ENCODE data around the gene MMP25.
"Not testable (repeated sequence)": the region's sequence is repeated elsewhere in the genome, so short reads cannot be mapped to it uniquely, and the experiment has no call there.

Gene MMP25

DNA sequence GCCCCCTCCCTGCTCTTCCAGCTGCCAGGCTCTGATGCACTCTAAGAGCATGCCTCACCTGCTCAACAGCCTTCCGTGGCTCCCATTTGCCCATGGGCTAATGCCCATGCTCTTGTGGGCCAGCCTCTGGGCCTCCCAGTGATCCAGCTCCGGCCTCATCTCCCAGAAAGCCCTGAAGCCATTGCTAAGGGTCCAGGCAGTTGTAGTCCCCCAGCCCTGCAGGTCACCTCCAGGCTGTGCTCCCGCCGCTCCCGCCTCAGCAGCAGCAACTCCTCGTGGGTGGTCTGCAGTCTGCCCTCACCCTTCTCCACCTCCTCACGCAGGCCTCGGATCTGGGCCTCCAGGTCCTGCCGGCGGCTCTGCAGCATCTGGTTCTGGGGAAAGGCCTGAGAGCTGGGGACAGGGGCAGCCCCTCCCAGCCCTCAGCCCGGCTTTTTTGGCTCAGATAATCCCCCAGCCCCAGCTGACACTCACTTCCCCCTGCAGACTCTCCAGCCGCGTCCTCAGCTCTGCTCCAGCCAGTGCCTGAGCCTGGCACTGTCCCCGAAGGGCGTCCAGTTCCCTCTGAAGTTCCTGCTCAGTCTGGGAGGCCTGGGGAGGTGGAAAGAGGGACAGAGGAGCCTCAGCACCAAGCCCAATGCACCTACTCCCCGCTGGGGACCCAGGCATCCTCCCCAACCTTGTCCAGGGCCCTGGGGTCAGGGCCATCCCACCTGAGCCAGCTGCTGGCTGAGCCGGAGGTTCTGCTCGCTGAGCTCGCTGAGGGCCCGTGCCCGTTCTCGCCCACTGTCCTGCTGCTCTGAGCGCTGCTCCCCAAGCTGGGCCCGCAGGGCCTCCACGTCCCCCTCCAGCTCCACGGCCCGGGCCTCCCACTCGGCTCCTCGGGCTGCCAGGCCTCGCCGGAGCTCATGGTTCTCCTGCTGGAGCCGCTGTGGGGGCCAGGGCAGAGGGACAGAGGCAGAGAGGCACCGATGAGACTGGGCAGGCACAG lies 15.8 kb upstream of the MMP25 start:
- no peak for DNase-seq

DNA sequence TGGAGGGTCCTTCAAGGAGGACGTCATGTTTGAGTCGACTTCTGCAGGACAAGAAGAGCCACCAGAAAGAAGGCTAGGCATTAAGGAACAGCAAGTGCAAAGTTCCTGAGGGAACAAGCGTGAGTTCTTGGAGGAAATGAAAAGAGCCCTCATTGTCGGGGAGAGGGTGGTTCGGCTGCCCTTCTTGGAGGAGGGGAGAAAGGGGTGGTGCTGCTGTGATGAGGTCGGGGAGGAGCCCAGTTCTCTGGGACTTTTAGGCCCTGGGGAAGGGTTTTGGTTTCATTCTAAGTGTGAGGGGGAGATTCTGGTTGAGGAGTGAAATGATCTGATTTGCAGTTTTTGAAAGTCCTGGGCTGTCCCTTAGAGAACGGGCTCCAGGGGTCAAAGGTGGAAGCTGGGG lies 13.7 kb upstream of the MMP25 start:
- no peak for DNase-seq

DNA sequence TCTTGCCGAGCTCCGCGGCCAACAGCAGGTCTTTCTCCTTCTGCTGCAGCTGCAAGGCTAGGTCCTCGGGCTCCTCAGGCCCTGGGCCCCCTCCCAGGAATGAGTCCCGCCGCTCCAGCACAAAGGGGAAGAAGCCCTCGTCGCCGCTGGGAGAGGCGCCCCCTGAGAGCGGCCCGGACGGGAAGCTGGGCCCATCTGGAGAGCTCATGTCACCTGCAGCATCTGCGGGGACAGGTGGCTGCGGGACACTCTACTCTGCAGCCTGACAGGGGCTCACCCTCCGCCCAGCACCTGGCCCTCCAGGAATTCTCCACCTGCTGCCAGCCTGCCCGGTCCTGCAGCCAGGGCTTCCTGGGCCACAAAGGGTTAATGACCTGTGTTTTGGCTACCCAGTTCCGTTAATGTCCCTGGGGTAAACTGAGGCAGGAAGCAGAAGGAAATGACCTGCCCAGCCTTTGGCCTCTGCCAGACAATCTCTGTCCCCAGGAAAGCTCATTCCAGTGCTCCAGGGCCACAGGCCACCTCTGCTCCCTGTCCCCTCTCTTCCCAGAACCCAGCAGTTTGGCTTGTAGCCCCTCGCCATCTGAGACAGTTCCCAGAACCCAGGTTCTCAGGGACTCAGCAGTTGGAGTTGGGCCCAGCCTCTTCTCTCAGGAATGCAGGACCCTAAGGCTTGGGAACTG lies 10.9 kb upstream of the MMP25 start:
- no peak for DNase-seq

DNA sequence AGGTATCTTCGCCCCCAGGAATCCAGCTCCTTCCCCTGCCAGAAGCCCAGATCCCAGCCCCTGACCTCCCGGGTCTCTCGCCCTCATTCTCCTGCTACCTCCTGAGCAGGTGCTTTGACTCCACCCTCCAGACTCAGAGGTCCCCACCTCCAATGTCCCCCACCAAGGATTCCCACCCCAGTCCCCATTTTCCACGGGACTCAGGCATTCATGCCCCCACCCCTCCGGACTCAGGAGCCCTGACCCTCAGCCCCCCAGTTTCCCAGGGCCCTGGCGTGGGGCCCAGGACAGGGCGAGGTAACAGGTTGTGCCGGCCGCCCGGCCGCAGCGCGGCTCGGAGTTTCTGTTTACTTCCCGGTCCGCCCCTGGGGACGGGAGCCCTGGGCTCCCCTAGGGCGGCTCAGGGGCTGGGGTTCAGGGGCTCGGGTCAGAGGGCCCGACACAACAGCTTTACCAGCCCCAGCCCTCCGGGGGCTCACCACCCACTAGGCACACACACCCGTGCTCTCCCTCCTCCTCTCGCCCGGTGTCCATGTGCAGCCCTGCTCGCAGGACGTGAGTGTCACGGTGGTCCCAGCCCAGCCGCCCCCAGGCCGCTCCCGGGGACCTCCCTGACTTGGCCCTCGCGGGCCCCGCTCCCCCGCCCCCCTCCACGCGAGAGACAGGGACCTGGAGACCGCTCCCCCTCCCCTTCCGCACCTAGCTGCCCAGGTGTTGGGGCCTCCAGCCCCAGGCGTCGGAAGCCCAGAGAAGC lies 10.2 kb upstream of the MMP25 start:
- DNase-seq: no peak

DNA sequence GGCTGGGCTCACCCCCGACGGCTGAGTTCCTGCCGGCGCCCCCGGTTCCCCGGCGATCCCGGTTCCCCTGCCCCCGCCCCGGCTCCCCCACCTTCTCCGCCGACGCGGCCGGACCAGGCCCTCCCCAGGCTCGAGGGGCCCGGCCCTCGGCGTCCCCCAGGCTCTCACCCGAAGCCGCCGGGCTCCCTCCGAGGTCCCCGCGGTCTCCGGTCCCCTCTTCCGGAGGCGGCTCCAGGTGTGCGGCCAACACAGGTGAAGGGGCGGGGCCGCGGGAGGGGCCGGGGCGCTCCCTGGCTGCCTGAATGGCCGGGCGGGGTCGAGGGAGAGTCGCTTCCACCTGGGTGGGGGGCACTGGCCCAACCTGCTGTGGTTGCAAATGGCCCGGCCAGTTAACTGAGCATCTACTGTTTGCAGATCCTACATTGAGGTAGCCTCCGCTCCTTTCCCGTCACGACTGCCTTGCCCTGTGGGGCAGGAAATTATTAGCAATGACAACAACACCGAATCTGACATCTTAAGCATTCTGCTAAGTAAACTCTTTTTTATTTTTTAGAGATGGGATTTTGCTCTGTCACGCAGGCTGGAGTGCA lies 9.5 kb upstream of the MMP25 start, which contains the start of gene BICDL2:
Gene BICDL2 (minus strand): TSS at position 219 of the 590 bp plus-strand sequence. CDS start 1,448 bp downstream, outside the sequence.
- DNase-seq: no peak

DNA sequence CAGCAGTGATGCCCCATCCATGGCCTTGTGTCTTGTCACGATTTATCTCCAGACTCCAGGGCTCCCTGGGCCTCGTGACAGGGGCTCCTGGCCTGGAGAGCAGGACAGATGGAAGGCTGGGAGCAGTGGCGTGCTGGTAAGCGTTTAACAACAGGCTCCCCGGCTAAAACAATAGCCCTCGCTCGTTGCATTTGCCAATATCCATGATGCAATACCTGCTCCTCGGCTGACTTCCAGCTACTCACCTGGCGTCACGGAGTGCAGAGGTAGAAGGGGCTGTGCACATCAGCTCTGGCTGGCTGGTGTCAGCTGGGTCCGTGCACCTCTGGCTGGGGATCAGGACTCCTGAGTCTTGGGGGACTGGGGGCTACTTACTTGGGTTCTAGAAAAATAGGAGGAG lies 8.1 kb upstream of the MMP25 start:
- DNase-seq: peak; percentile 27

DNA sequence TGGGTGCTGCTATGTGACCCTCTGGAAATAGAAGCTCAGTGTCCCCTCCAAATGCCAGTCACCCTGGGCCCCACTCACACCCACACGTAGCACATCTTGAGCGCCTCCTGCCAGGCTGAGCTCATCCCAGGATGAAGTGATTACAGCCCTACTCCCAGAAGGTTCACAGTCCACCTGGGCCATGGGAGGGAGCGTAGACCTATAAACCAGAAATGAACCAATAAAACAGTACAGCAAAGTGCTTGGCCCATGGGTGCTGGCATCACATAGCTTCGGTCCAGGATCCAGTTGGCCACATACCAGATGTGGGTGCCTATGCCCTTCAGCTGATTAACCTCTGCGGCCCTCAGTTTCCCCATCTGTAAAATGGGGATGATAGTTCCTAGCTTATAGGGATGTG lies 7.5 kb upstream of the MMP25 start:
- DNase-seq: no peak

DNA sequence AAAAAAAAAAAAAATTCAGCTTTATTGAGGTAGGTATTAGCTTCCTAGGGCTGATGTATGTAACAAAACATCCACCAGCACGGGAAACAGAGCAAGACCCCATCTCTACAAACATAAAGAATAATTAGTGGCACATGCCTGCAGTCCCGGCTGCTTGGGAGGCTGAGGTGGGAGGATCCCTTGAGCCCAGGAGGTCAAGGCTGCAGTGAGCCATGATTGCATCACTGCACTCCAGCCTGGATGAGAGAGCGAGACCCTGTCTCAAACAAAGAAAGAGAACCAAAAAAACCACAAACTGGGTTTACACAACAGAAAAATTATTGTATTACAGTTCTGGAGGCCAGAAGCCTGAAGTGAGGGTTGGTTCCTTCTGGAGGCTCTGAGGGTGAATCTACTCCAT lies 4.0 kb upstream of the MMP25 start:
- no peak for DNase-seq

DNA sequence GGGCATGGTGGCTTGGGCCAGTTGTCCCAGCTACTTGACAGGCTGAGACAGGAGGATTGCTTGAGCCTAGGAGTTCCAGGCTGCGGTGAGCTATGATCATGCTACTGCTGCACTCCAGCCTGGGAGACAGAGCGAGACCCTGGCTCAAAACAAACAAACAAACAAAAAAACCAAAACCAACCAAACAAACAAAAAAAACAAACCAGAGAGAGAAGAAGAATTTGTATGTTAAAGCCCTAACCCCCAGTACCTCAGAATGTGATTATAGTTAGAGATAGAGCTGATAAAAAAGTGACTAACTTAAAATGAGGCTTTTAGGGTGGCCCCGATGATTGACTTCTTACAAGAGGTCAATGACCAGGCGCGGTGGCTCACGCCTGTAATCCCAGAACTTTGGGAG lies 1.7 kb upstream of the MMP25 start:
- no peak for DNase-seq

DNA sequence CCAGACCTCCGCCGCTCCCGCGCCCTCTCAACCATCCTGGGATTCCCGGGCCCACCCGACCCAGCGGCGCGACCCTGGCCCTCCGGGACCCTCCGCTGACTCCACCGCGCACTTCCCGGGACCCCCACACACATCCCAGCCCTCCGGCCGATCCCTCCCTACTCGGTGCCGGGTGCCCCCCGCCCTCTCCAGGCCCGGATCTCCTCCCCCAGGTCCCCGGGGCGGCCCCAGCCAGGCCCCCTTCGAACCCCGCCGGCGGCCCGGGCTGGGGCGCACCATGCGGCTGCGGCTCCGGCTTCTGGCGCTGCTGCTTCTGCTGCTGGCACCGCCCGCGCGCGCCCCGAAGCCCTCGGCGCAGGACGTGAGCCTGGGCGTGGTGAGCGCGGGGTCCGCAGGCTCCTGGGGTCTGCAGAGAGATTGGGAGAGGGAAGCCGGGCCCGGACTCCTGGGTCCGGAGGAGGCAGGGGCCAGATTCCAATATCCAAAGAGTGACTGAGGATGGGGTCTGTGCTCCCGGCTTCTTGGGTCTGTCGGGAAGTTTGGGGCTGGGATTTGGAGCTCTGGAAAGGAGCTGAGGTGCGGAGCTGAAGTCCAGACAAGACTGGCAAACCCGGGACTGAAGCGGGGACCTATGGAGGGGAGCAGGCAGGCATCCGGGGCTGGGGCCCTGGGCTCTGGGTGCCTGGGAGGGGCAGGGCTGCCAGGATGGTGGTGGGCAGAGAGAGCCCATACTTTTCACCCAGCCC lies 453 bp downstream of the MMP25 start:
- no peak for DNase-seq

DNA sequence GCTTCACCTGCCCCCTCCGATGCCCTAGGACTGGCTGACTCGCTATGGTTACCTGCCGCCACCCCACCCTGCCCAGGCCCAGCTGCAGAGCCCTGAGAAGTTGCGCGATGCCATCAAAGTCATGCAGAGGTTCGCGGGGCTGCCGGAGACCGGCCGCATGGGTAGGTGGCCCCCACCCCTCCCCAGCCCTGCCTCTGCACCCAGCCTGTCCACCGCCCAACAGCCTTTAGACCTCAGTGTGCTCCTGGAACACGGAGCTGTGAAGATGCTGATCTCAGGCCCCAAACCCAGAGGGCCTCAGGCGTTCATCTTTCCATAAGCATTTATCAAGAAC lies 993 bp downstream of the MMP25 start:
- no peak for DNase-seq

DNA sequence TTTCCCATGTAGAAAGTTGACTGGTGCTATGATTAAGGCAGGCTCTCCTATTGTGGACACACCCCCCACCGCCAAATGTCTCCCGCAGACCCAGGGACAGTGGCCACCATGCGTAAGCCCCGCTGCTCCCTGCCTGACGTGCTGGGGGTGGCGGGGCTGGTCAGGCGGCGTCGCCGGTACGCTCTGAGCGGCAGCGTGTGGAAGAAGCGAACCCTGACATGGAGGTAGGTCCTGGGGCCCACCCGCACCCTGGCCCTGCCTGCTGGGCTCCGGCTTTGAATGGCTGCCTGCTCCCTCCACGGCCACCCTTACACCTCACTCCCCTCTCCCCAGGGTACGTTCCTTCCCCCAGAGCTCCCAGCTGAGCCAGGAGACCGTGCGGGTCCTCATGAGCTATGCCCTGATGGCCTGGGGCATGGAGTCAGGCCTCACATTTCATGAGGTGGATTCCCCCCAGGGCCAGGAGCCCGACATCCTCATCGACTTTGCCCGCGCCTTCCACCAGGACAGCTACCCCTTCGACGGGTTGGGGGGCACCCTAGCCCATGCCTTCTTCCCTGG lies 3.6 kb downstream of the MMP25 start:
- DNase-seq: no peak

DNA sequence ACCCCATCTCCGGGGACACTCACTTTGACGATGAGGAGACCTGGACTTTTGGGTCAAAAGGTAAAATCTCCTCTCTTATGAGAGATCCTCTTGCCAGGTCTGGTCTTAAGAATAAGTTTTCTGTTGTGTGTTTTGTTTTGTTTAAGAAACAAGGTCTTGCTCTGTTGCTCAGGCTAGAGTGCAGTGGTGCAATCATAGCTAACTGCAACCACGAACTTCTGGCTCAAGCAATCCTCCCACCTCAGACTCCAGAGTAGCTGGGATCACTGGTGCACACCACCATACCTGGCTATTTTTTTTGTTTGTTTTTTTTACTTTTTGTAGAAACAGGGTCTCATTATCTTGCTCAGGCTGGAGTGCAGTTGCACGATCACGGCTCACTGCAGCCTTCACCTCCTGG lies 4.1 kb downstream of the MMP25 start:
- DNase-seq: no peak

DNA sequence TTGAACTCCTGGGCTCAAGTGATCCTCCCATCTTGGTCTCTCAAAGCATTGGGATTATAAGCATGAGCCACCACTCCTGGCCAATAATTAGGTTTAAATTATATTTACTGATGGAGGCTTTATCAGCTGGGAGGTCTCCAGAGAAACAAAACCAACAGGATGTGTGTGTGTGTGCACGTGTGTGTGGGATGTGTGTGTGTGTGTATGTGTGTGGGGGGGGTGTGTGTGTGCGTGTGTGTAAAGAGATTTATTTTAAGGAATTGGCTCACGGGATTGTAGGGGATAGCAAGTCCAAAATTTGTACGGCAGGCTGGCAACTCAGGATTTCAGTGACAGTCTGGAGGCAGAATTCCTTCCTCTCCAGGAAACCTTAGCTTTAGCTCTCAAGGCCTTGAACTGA lies 4.6 kb downstream of the MMP25 start:
- DNase-seq: no peak

DNA sequence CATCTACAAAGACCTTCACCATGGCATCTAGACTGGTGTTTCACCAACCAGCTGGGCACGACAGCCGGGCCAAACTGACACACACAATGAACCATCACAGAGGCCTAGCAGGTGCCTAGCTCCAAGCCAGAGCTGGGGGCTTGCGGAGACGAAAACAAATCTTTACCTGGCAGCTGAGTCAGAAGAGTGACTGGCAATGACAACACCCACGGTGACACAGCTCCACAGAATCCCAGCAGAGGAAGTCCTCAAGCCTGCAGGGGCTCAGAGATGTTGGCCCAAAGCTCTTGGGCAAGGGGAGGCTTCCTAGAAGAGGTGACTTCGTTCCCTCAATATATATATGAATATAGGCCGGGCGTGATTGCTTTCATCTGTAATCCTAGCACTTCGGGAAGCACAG lies 5.1 kb downstream of the MMP25 start:
- DNase-seq: no peak

DNA sequence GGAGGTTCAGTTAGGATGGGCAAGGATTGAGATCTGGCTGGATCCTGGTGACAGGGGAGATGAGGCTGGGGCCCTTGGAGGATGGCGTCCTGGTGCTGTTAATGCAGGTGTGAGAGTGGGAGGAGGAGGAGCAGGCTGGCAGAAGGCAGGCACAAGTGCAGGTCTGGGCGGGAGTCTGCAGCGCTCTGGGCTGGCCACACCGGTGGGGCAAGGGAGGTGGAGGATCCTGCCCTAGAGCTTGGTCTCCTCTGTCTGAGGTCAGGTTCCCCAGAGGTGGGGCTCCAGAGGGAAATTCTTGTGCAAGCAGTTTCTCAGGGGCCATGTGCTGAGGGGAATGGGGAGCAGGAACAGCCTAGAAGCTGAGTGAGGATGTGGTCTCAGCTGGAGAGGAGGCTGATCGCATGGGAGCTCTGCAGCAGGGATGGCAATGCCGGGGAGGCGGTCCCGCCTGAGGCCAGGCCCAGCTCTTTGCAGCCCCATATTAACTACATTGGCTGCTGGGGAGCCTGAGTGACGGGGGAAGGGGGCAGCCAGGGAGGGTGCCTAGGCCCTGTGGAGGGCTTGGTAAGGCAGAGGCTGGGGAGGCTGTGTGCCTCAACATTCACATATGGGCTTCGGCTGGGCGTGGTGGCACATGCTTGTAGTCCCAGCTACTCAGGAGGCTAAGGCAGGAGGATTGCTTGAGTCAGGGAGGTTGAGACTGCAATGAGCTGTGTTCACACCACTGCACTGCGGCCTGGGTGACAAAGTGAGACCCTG lies 6.4 kb downstream of the MMP25 start:
- not testable (repeated sequence) for DNase-seq

DNA sequence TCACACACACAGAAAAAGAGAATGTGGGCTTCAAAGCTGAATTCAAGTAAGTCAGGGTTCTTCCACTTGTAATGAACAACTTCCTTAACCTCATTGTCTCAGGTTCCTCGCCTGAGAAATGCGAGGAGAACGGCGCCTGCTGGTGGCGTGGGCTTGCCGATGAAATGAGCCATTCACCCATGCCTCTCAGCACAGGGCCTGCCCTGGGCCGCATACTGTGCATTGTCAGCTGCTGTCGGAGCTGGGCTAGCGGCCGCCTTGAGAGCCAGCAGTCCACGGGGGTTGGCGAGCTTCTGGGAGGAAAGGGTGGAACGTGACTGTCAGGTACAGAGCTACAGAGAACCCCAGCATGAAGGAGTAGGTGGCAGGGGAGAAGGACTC lies 7.0 kb downstream of the MMP25 start:
- DNase-seq: not testable (repeated sequence)

DNA sequence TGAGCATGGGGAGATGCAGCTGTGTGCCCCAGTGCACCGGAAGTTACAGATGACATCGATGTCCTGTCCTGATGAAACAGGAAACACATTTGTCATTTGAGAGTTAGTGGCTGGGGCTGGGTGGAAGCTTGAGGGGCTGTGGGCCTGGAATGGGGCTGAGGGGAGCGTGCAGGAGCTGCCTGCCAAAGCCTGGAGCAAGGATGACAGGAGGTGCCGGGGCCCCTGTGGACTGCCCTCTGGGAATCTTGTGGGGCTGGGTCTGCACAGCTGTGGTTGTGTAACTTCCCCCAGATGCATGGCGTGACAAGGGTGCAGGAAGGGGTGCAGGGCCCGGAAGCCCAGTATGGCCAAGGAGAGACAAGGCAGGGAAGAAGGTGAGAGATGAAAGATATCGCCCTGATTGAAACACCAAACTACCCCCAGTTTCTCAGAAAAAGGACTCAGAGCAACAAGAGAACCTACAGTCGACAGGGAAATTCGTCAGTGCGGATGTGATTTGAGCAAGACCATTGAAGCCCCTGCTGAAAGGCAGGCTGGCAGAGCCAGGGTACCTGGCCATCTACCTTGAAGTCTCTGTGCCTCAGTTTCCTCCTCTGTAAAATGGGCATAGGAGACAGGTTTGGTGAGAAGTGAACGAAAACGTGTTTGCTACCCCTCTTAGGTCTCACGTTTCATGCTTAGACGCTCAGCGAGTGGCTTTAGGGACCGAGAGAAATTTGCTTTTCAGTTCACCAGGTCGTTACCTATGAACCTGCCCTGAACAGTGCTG lies 8.8 kb downstream of the MMP25 start:
- no peak for DNase-seq

DNA sequence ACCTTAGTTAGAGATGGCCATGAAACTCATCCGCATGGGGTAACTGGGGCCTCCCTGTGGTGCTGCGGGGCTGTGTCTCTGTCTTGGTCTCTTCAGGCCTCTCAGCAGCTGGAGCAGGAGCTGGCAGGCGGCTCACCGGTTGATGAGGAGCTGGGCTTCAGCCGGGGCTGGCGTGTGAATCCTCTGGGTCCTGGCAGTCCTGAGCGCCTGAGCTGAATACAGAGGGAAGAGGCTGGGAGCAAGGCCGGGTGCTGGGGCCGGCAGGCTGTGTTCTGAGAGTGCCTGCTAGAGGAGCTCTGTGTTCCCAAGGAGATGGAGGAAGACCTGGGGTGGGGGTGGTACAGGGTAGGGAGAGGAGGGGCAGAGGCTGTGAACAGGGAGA lies 9.4 kb downstream of the MMP25 start:
- not testable (repeated sequence) for DNase-seq

Data from NCI-H1105 (cell line).